SHP77 treated with DMSO at 0.1 percent for 48 hours (cell line): ENCODE measurements around the gene MYG1.
"Not testable (repeated sequence)": the region's sequence is repeated elsewhere in the genome, so short reads cannot be mapped to it uniquely, and the experiment has no call there.

ENCODE experiments used
- DNase-seq: peaks from one replicate; lab custom pipeline; 2025; lab: John Stamatoyannopoulos, UW

MYG1 gene

GRCh38 chr12:53327435-53328042 is 28.0 kb downstream of the MYG1 start:
- DNase-seq: no peak

GRCh38 chr12:53328043-53328435 is 28.5 kb downstream of the MYG1 start:
- DNase-seq: no peak

GRCh38 chr12:53330671-53331070 is 31.2 kb downstream of the MYG1 start:
- no peak for DNase-seq

GRCh38 chr12:53332339-53332738 is 32.8 kb downstream of the MYG1 start:
- not testable (repeated sequence) for DNase-seq

GRCh38 chr12:53332744-53333143 is 33.2 kb downstream of the MYG1 start:
- no peak for DNase-seq

GRCh38 chr12:53333289-53333688 is 33.8 kb downstream of the MYG1 start:
- DNase-seq: no peak

GRCh38 chr12:53333845-53334244 is 34.4 kb downstream of the MYG1 start:
- no peak for DNase-seq

- DNase-seq: no peak
Measured at GRCh38 chr12:53334822-53335221, 35.3 kb downstream of the MYG1 start.

GRCh38 chr12:53336181-53336681 is 36.7 kb downstream of the MYG1 start, which contains the start of gene SP7:
TSS of gene SP7 (minus strand) at chr12:53336354. CDS start at chr12:53335646, 708 bp downstream.
- DNase-seq: no peak

GRCh38 chr12:53338017-53338416 is 38.5 kb downstream of the MYG1 start:
- no peak for DNase-seq

GRCh38 chr12:53338916-53339315 is 39.4 kb downstream of the MYG1 start:
- DNase-seq: no peak

GRCh38 chr12:53340398-53340797 is 40.9 kb downstream of the MYG1 start:
- DNase-seq: no peak

GRCh38 chr12:53343449-53343848 is 44.0 kb downstream of the MYG1 start:
- DNase-seq: no peak

GRCh38 chr12:53343969-53344368 is 44.5 kb downstream of the MYG1 start:
- DNase-seq: no peak

GRCh38 chr12:53344487-53344823 is 45.0 kb downstream of the MYG1 start:
- no peak for DNase-seq

GRCh38 chr12:53344824-53345485 is 45.5 kb downstream of the MYG1 start:
- DNase-seq: peak; percentile 31

- no peak for DNase-seq
Measured at GRCh38 chr12:53345486-53346188, 46.1 kb downstream of the MYG1 start.

- DNase-seq: no peak
Measured at GRCh38 chr12:53346491-53346890, 47.0 kb downstream of the MYG1 start.

GRCh38 chr12:53347905-53348304 is 48.4 kb downstream of the MYG1 start:
- no peak for DNase-seq

- DNase-seq: peak; percentile 46
Measured at GRCh38 chr12:53352331-53353256, 53.1 kb downstream of the MYG1 start.

- DNase-seq: no peak
Measured at GRCh38 chr12:53353257-53353655, 53.8 kb downstream of the MYG1 start.

GRCh38 chr12:53355121-53355520 is 55.6 kb downstream of the MYG1 start:
- DNase-seq: no peak
